ENCODE data around the gene STRAP. TPM values are rescaled to one million over a fixed set of nuclear protein-coding genes. Genes with fewer than 3 reads are reported as not detected.

Gene STRAP
- total RNA-seq, 1 donor from 2014 or later, result 68.3 TPM

GRCh38 chr12:15886372-15887042, 4.3 kb downstream of the STRAP start:
- no peaks in the 10 kb centered on the region for H3K27me3 ChIP-seq
- H3K9me3 ChIP-seq, result no peaks in the 10 kb centered on the region
- TF ChIP-seq, protein P1, sequence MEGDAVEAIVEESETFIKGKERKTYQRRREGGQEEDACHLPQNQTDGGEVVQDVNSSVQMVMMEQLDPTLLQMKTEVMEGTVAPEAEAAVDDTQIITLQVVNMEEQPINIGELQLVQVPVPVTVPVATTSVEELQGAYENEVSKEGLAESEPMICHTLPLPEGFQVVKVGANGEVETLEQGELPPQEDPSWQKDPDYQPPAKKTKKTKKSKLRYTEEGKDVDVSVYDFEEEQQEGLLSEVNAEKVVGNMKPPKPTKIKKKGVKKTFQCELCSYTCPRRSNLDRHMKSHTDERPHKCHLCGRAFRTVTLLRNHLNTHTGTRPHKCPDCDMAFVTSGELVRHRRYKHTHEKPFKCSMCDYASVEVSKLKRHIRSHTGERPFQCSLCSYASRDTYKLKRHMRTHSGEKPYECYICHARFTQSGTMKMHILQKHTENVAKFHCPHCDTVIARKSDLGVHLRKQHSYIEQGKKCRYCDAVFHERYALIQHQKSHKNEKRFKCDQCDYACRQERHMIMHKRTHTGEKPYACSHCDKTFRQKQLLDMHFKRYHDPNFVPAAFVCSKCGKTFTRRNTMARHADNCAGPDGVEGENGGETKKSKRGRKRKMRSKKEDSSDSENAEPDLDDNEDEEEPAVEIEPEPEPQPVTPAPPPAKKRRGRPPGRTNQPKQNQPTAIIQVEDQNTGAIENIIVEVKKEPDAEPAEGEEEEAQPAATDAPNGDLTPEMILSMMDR (IDR thresholded peaks at IDR 0.05), result no peak
- H3K27ac ChIP-seq, result no peak overlapping the region
- intact Hi-C loops (cut with DNase I), result no loop called here
- DNase-seq (no peak), ATAC-seq (no peak)
- H3K36me3 ChIP-seq, result peaks cover 21% of the 10 kb centered on the region
- H3K4me1 ChIP-seq, result peaks cover 19% of the 10 kb centered on the region
- no peak overlapping the region for H3K4me3 ChIP-seq

GRCh38 chr12:15887043-15887817, 5.0 kb downstream of the STRAP start:
- TF ChIP-seq, protein P1 (IDR thresholded peaks at IDR 0.05), result no peak
- Histone ChIP-seq H3K4me1 (peaks cover 19% of the 10 kb centered on the region), H3K36me3 (peaks cover 29% of the 10 kb centered on the region), H3K27ac (no peak overlapping the region), H3K27me3 (no peaks in the 10 kb centered on the region), H3K9me3 (no peaks in the 10 kb centered on the region), H3K4me3 (no peak overlapping the region)
- DNase-seq (no peak), ATAC-seq (no peak)
- intact Hi-C loops (cut with DNase I), result no loop called here

DNA sequence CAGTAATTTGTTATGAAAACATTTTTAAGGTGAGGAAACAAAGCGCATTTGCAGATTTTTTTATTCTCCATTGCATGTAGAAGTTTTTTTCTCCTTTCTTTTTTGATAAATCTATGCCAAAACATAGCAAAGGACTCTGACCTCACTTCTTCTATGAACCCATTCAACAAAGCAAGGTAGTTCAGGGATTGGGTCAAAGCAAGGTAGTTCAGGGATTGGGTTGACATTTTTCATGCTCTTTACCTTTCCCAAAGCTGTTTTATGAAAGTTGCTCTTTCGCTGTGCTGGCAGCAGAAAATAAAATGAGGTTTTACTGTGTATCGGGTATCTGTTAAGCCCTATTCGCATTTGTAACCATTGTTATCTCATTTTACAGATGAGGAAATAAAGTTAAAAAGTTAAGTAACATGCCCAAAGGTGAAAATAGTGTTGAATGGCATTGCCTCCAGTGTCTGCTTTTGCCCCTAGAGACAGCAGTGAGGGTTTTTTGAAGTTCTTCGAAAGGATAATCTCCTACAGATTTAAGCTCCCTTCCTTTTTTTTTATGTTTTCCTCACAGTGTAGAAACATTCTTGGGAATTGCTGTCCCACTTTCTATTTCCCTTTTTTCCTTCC, 10.6 kb downstream of the STRAP start:
- intact Hi-C loops (cut with DNase I), result no loop called here
- TF ChIP-seq, protein P1 (IDR thresholded peaks at IDR 0.05), result no peak
- Histone ChIP-seq H3K27ac (no peak overlapping the region), H3K4me3 (no peak overlapping the region), H3K27me3 (no peaks in the 10 kb centered on the region), H3K9me3 (no peaks in the 10 kb centered on the region), H3K4me1 (peaks cover under 1% of the 10 kb centered on the region), H3K36me3 (peaks cover 72% of the 10 kb centered on the region)
- DNase-seq, result no peak
- ATAC-seq, result no peak

DNA sequence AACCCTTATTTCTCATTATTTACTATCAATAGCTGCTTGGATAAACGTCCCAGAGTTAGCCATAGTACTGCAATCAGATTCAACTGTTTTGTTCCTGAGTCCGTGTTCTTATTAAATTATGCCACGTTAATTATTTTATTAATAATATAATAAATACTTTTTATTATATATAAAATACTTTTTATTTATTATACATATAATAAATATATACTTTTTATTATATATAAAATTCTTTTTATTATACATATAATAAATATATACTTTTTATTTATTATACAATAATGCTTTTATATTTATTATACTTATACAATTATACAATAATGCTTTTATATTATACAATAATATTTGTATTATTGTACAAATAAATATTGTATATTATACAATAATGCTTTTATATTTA, 11.1 kb downstream of the STRAP start:
- H3K27me3 ChIP-seq, result no peaks in the 10 kb centered on the region
- no peak overlapping the region for H3K27ac ChIP-seq
- no peak for DNase-seq
- no peak for ATAC-seq
- H3K4me3 ChIP-seq, result no peak overlapping the region
- no peaks in the 10 kb centered on the region for H3K9me3 ChIP-seq
- peaks cover 5% of the 10 kb centered on the region for H3K4me1 ChIP-seq
- H3K36me3 ChIP-seq, result peaks cover 77% of the 10 kb centered on the region
- intact Hi-C loops (cut with DNase I), result no loop called here
- TF ChIP-seq, protein P1 (IDR thresholded peaks at IDR 0.05), result no peak

DNA sequence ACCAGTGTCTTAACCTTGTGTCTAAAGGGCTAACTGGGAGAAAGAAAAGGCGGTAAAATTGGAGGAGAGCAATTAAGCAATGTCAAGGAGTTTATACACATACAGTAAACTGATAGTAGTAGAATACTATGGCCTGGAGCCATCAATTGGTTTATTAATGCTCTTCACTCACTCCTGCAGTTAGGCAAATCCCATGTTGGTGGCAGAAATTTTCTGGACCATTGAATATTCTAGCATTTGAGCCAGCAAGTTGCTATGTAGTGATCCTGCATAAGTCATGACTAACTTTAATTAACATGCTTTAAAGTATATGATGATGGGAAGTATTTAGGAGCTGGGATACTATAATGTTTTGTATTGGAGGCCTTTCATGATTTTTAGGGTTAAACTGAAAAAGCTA, 14.7 kb downstream of the STRAP start:
- H3K9me3 ChIP-seq, result no peaks in the 10 kb centered on the region
- ATAC-seq (no peak), DNase-seq (no peak)
- H3K36me3 ChIP-seq, result peaks cover 87% of the 10 kb centered on the region
- peaks cover 10% of the 10 kb centered on the region for H3K4me1 ChIP-seq
- H3K27ac ChIP-seq, result no peak overlapping the region
- intact Hi-C loops (cut with DNase I), result no loop called here
- TF ChIP-seq, protein P1 (IDR thresholded peaks at IDR 0.05), result no peak
- H3K27me3 ChIP-seq, result no peaks in the 10 kb centered on the region
- no peak overlapping the region for H3K4me3 ChIP-seq
